ENCODE results near the gene MCU.

Gene MCU

DNA sequence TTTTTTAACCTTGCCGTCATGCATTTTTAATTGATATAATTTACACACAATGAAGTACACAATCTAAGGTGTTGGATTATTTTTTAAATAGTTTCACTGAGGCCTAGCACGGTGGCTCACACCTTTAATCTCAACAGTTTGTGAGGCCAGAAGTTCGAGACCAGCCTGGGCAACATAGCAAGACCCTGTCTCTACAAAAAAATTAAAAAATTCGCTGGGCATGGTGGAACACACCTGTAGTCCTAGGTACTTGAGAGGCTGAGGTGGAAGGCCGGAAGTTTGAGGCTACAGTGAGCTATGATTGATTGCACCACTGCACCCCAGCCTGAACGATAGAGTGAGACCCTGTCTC lies 108.8 kb downstream of the MCU start:
- POLR2A ChIA-PET = no interaction called here
- no peaks in the 10 kb centered on the region for H3K36me3 ChIP-seq (ENCODE audit: control insufficient read depth in 4 of 4, insufficient read depth in 4 of 4, low read length in 3 of 4)
- DNase-seq = no peak
- H3K9me3 ChIP-seq (ENCODE audit: control extremely low read depth in 1 of 5, control insufficient read depth in 4 of 5, insufficient read depth in 2 of 5, low read depth in 1 of 5, low read length in 4 of 5) = no peaks in the 10 kb centered on the region
- 94% methylated on average over 4 of the region's 6 CpGs for WGBS (ENCODE audit: insufficient coverage)
- peak overlapping the region in 1 of 7 experiments; percentile 16 for H3K4me3 ChIP-seq (ENCODE audit: control insufficient read depth in 1 of 7, extremely low read depth in 1 of 7, insufficient read depth in 4 of 7, low read depth in 2 of 7, low read length in 6 of 7)
- CTCF ChIA-PET = no interaction called here
- H3K27me3 ChIP-seq (replicated peaks in 2 of 5; ENCODE audit: control insufficient read depth in 4 of 5, insufficient read depth in 5 of 5, low read length in 4 of 5) = no peaks in the 10 kb centered on the region
- H3K4me1 ChIP-seq (ENCODE audit: control extremely low read depth in 1 of 4, control insufficient read depth in 4 of 4, insufficient read depth in 4 of 4, low read length in 3 of 4) = peaks cover 2 to 13% (median 3%) of the 10 kb centered on the region in 4 experiments
- H3K27ac ChIP-seq (ENCODE audit: insufficient read depth in 1 of 2, low read depth in 1 of 2, low read length in 2 of 2, poor library complexity in 1 of 2, severe bottlenecking in 2 of 2) = no peak overlapping the region

DNA sequence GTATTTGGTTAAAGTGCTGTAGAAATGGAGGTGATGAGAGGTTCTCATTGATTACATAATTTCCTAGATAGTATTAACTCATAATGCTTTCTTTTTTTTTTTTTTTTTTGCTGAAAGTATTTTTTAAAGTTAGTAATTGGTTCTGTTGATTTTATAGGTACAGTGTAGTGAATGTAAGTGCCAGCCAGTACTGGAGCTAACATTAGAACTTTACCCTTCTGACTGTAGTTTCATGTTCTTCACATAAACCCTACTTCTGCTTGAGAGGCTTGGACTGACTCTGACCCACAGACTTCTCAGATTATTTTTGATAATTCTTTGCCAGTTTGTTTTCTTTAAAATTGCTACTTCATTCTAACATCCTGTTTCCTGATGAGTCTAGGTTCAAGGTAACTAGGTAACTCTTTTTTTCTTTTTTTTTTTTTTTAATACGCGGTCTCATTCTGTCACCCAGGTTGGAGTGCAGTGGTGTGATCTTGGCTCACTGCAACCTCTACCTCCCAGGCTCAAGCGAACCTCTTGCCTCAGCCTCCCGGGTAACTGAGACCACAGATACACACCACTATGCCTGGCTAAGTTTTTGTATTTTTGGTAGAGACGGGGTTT lies 109.4 kb downstream of the MCU start:
- Histone ChIP-seq H3K4me1 (ENCODE audit: control extremely low read depth in 1 of 4, control insufficient read depth in 4 of 4, insufficient read depth in 4 of 4, low read length in 3 of 4) (peaks cover 2 to 13% (median 3%) of the 10 kb centered on the region in 4 experiments), H3K27ac (ENCODE audit: insufficient read depth in 1 of 2, low read depth in 1 of 2, low read length in 2 of 2, poor library complexity in 1 of 2, severe bottlenecking in 2 of 2) (no peak overlapping the region), H3K27me3 (replicated peaks in 2 of 5; ENCODE audit: control insufficient read depth in 4 of 5, insufficient read depth in 5 of 5, low read length in 4 of 5) (no peaks in the 10 kb centered on the region), H3K9me3 (ENCODE audit: control extremely low read depth in 1 of 5, control insufficient read depth in 4 of 5, insufficient read depth in 2 of 5, low read depth in 1 of 5, low read length in 4 of 5) (no peaks in the 10 kb centered on the region), H3K36me3 (ENCODE audit: control insufficient read depth in 4 of 4, insufficient read depth in 4 of 4, low read length in 3 of 4) (no peaks in the 10 kb centered on the region), H3K4me3 (ENCODE audit: control insufficient read depth in 1 of 7, extremely low read depth in 1 of 7, insufficient read depth in 4 of 7, low read depth in 2 of 7, low read length in 6 of 7) (no peak overlapping the region)
- ChIA-PET CTCF (interaction anchor here (0.7 kb wide), 1 partner anchor 385 kb away, joined by 3 read pairs; no protein-coding TSS in a partner anchor), POLR2A (no interaction called here)
- no CpG with 5 or more reads among the region's 5 CpGs for WGBS (ENCODE audit: insufficient coverage)
- DNase-seq = peak in 2 of 3 donors; percentile 30 to 48

DNA sequence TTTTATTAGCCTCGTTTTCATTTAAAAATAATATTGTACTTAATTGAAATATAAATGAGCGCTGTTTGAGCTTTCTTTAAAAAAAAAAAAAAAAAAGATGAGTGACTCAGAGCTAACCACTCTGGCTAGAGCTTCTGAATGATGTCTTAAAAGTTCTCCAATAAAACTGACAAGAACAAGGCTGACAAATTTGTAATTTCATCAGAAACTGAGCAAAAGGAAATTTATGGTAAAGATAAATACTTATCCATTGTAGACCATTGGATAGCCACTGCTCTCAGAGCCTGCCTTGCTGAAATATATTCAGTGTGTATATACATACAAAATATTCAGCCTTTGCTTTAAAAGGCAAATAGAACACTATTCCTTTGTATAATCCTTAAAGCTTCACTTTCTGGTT lies 110.4 kb downstream of the MCU start:
- no peak overlapping the region for H3K27ac ChIP-seq (ENCODE audit: insufficient read depth in 1 of 2, low read depth in 1 of 2, low read length in 2 of 2, poor library complexity in 1 of 2, severe bottlenecking in 2 of 2)
- WGBS (ENCODE audit: insufficient coverage) = no CpG with 5 or more reads among the region's 2 CpGs
- CTCF ChIA-PET = interaction anchor here (0.6 to 2.0 kb wide), 2 partner anchors 31 to 167 kb away, joined by 3 to 9 read pairs; no protein-coding TSS in a partner anchor

DNA sequence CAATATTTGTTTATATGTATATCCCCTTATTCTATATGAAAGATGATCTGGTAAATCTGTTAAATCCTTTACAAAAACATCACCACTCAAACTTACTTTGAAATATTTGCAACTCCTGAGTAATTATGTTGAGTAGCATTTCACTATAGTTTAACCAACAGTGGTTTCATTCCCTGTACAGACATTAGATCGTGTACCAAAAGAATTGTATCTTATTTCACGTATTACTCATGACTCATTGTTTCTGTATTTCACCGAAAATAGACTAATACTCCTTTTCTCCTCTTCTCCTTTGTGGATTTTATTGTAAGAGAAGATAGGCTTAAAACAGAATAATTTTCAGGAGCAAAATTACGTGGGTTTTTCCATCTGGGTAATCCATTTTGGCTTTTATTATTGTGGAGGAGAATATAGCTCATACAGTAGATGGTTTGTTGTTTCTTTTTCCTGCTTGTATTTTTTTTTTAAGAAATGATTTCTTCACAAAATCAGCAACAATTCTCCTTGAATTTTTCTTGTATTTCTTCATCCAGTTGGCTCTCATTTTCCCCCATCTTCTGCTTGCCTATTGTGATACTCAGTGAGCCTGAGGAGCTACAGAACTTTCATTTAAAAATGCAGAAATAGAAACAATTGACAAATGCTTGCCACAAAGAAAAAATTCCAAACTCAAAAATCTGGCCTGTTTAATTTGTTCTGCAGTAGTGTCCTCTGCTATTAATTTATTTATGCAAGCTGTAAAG lies 111.0 kb downstream of the MCU start:
- Histone ChIP-seq H3K4me3 (ENCODE audit: control insufficient read depth in 1 of 7, extremely low read depth in 1 of 7, insufficient read depth in 4 of 7, low read depth in 2 of 7, low read length in 6 of 7) (no peak overlapping the region), H3K27me3 (replicated peaks in 2 of 5; ENCODE audit: control insufficient read depth in 4 of 5, insufficient read depth in 5 of 5, low read length in 4 of 5) (no peaks in the 10 kb centered on the region), H3K4me1 (ENCODE audit: control extremely low read depth in 1 of 4, control insufficient read depth in 4 of 4, insufficient read depth in 4 of 4, low read length in 3 of 4) (peaks cover 2 to 13% (median 3%) of the 10 kb centered on the region in 4 experiments), H3K9me3 (ENCODE audit: control extremely low read depth in 1 of 5, control insufficient read depth in 4 of 5, insufficient read depth in 2 of 5, low read depth in 1 of 5, low read length in 4 of 5) (no peaks in the 10 kb centered on the region), H3K36me3 (ENCODE audit: control insufficient read depth in 4 of 4, insufficient read depth in 4 of 4, low read length in 3 of 4) (no peaks in the 10 kb centered on the region), H3K27ac (ENCODE audit: insufficient read depth in 1 of 2, low read depth in 1 of 2, low read length in 2 of 2, poor library complexity in 1 of 2, severe bottlenecking in 2 of 2) (no peak overlapping the region)
- ChIA-PET POLR2A (no interaction called here), CTCF (interaction anchor here (0.9 to 2.0 kb wide), 2 partner anchors 31 to 435 kb away, joined by 3 to 9 read pairs; no protein-coding TSS in a partner anchor)
- WGBS (ENCODE audit: insufficient coverage) = no CpG with 5 or more reads among the region's 4 CpGs
- DNase-seq = no peak

More for the DNA sequence above, 110.4 kb downstream of the MCU start:
- no peak for DNase-seq
- POLR2A ChIA-PET = no interaction called here
- H3K4me3 ChIP-seq (ENCODE audit: control insufficient read depth in 1 of 7, extremely low read depth in 1 of 7, insufficient read depth in 4 of 7, low read depth in 2 of 7, low read length in 6 of 7) = no peak overlapping the region
- no peaks in the 10 kb centered on the region for H3K27me3 ChIP-seq (replicated peaks in 2 of 5; ENCODE audit: control insufficient read depth in 4 of 5, insufficient read depth in 5 of 5, low read length in 4 of 5)
- peaks cover 2 to 13% (median 3%) of the 10 kb centered on the region in 4 experiments for H3K4me1 ChIP-seq (ENCODE audit: control extremely low read depth in 1 of 4, control insufficient read depth in 4 of 4, insufficient read depth in 4 of 4, low read length in 3 of 4)
- no peaks in the 10 kb centered on the region for H3K36me3 ChIP-seq (ENCODE audit: control insufficient read depth in 4 of 4, insufficient read depth in 4 of 4, low read length in 3 of 4)
- H3K9me3 ChIP-seq (ENCODE audit: control extremely low read depth in 1 of 5, control insufficient read depth in 4 of 5, insufficient read depth in 2 of 5, low read depth in 1 of 5, low read length in 4 of 5) = no peaks in the 10 kb centered on the region

DNA sequence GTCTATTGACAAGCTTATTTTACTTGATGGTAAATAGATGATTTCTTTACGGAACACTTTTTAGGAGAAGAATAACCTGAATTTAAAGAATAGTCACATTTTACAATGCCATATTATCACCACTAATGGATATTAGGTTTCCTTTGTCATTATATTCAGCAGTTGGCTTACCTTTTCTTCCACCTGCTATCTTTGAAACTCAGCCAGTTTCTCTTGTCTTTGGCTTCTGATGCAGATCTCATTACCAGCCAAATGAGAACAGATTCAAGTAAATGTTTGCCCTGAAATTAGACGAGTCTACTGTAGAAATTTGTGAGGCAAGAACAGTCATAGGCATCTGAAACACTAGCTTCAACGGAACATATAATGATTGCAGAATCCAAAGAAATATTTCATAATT lies 116.1 kb downstream of the MCU start:
- no peak for DNase-seq
- no peak overlapping the region for H3K4me3 ChIP-seq (ENCODE audit: control insufficient read depth in 1 of 7, extremely low read depth in 1 of 7, insufficient read depth in 4 of 7, low read depth in 2 of 7, low read length in 6 of 7)
- 80% methylated on average over 1 of the region's 3 CpGs for WGBS (ENCODE audit: insufficient coverage)
- H3K27me3 ChIP-seq (replicated peaks in 2 of 5; ENCODE audit: control insufficient read depth in 4 of 5, insufficient read depth in 5 of 5, low read length in 4 of 5) = no peaks in the 10 kb centered on the region
- ChIA-PET POLR2A (no interaction called here), CTCF (interaction anchor here (1.5 kb wide), 1 partner anchor 10 kb away, joined by 3 read pairs; no protein-coding TSS in a partner anchor)
- H3K4me1 ChIP-seq (ENCODE audit: control extremely low read depth in 1 of 4, control insufficient read depth in 4 of 4, insufficient read depth in 4 of 4, low read length in 3 of 4) = peaks cover 0 to 5% (median 2%) of the 10 kb centered on the region in 4 experiments
- H3K36me3 ChIP-seq (ENCODE audit: control insufficient read depth in 4 of 4, insufficient read depth in 4 of 4, low read length in 3 of 4) = no peaks in the 10 kb centered on the region
- H3K9me3 ChIP-seq (ENCODE audit: control extremely low read depth in 1 of 5, control insufficient read depth in 4 of 5, insufficient read depth in 2 of 5, low read depth in 1 of 5, low read length in 4 of 5) = peaks cover 0 to 3% (median 0%) of the 10 kb centered on the region in 5 experiments
- H3K27ac ChIP-seq (ENCODE audit: insufficient read depth in 1 of 2, low read depth in 1 of 2, low read length in 2 of 2, poor library complexity in 1 of 2, severe bottlenecking in 2 of 2) = no peak overlapping the region

DNA sequence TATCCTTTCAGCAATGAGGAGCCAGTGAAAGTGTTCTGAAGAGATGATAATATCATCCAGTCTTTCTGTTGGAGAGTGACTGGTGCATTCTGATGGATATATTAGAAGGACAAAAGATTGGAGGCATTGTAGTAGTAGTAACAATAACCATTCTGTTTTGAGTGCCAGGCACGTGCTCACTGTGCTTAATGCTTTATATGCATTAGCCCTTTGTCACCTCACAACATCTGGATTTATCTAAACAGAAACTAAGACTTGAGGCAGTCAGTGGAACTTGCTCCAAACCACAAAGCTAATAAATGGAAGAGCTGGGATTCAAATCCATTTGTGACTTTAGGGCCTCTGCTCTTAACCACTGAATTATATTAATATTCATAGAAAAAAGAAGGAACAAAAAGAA lies 117.1 kb downstream of the MCU start:
- no peak for DNase-seq
- H3K27me3 ChIP-seq (replicated peaks in 2 of 5; ENCODE audit: control insufficient read depth in 4 of 5, insufficient read depth in 5 of 5, low read length in 4 of 5) = no peaks in the 10 kb centered on the region
- no peak overlapping the region for H3K27ac ChIP-seq (ENCODE audit: insufficient read depth in 1 of 2, low read depth in 1 of 2, low read length in 2 of 2, poor library complexity in 1 of 2, severe bottlenecking in 2 of 2)
- no peaks in the 10 kb centered on the region for H3K36me3 ChIP-seq (ENCODE audit: control insufficient read depth in 4 of 4, insufficient read depth in 4 of 4, low read length in 3 of 4)
- peaks cover 0 to 6% (median 2%) of the 10 kb centered on the region in 4 experiments for H3K4me1 ChIP-seq (ENCODE audit: control extremely low read depth in 1 of 4, control insufficient read depth in 4 of 4, insufficient read depth in 4 of 4, low read length in 3 of 4)
- ChIA-PET POLR2A (no interaction called here), CTCF (no interaction called here)
- no CpG with 5 or more reads among the region's 1 CpG for WGBS (ENCODE audit: insufficient coverage)
- no peak overlapping the region for H3K4me3 ChIP-seq (ENCODE audit: control insufficient read depth in 1 of 7, extremely low read depth in 1 of 7, insufficient read depth in 4 of 7, low read depth in 2 of 7, low read length in 6 of 7)
- H3K9me3 ChIP-seq (ENCODE audit: control extremely low read depth in 1 of 5, control insufficient read depth in 4 of 5, insufficient read depth in 2 of 5, low read depth in 1 of 5, low read length in 4 of 5) = peaks cover 0 to 3% (median 0%) of the 10 kb centered on the region in 5 experiments

DNA sequence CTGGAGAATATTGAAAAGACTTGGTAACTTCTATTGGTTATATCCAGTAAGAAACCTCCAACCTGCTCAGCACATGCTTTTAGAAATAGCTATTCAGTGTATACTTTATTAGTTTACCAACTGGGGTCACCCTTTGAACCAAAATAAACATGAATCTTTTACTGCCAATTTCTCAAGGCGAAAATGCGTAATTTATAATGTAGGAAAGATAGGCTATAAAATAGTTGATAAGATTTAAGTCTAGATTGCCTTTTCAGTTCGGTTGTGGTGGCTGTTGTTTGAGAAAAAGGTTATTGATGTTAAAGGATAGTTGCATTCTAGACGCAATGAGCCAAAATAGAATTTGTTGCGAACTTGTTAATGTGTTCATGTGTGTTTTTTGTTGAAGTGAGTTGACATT lies 119.0 kb downstream of the MCU start:
- 100% methylated on average over 2 of the region's 5 CpGs for WGBS (ENCODE audit: insufficient coverage)
- Histone ChIP-seq H3K27ac (ENCODE audit: insufficient read depth in 1 of 2, low read depth in 1 of 2, low read length in 2 of 2, poor library complexity in 1 of 2, severe bottlenecking in 2 of 2) (no peak overlapping the region), H3K36me3 (ENCODE audit: control insufficient read depth in 4 of 4, insufficient read depth in 4 of 4, low read length in 3 of 4) (no peaks in the 10 kb centered on the region), H3K9me3 (ENCODE audit: control extremely low read depth in 1 of 5, control insufficient read depth in 4 of 5, insufficient read depth in 2 of 5, low read depth in 1 of 5, low read length in 4 of 5) (peaks cover 0 to 3% (median 0%) of the 10 kb centered on the region in 5 experiments), H3K27me3 (replicated peaks in 2 of 5; ENCODE audit: control insufficient read depth in 4 of 5, insufficient read depth in 5 of 5, low read length in 4 of 5) (no peaks in the 10 kb centered on the region), H3K4me1 (ENCODE audit: control extremely low read depth in 1 of 4, control insufficient read depth in 4 of 4, insufficient read depth in 4 of 4, low read length in 3 of 4) (peaks cover 0 to 6% (median 2%) of the 10 kb centered on the region in 4 experiments), H3K4me3 (ENCODE audit: control insufficient read depth in 1 of 7, extremely low read depth in 1 of 7, insufficient read depth in 4 of 7, low read depth in 2 of 7, low read length in 6 of 7) (no peak overlapping the region)
- ChIA-PET POLR2A (no interaction called here), CTCF (interaction anchor here (0.6 kb wide), 1 partner anchor 70 kb away, joined by 3 read pairs; no protein-coding TSS in a partner anchor)
- no peak for DNase-seq

Data from common myeloid progenitor, CD34-positive (primary cell).